ENCODE data around the gene ADCY10.
"Not testable (repeated sequence)": the region's sequence is repeated elsewhere in the genome, so short reads cannot be mapped to it uniquely, and the experiment has no call there.

Gene ADCY10

DNA sequence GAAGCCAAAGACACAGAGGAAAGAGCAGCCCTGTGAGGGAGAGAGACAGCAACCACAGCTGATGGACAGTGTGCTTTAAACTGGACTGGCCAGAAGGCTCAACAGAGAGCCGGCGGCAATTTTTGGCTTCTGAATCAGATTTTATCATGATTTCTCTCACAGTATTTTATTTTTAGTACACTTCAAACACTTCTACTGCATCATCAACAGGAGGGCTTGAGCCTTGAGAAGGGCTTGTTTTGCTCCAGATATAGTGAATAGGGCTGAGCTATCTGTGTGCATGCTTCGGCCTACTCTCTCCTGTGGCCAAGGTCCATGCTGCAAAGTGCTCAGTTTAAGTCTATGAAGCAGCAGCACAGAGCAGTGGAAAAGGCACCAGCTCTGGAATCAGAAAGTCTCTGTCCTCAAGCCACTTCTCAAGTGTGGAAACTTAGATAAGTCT, 33.3 kb downstream of the ADCY10 start:
- peak; percentile 39 for DNase-seq

DNA sequence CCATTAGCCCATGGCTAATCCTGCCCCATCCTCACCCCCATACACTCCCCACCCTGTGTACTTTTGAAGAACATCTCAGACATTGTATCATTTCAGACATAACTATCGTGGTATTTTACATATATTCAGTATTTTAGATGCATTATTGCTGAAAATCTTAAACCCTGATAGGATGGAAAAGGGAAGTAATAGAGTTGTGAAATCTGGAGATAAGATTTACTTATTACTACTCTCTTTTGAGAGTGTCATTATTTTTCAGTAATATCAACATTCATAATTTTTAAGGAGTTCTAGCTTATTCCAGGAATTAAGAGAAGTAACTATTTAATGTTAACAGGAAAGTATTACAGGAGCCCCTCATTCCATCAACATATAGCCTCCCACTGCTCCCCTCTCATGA, 34.4 kb downstream of the ADCY10 start:
- DNase-seq, result no peak

DNA sequence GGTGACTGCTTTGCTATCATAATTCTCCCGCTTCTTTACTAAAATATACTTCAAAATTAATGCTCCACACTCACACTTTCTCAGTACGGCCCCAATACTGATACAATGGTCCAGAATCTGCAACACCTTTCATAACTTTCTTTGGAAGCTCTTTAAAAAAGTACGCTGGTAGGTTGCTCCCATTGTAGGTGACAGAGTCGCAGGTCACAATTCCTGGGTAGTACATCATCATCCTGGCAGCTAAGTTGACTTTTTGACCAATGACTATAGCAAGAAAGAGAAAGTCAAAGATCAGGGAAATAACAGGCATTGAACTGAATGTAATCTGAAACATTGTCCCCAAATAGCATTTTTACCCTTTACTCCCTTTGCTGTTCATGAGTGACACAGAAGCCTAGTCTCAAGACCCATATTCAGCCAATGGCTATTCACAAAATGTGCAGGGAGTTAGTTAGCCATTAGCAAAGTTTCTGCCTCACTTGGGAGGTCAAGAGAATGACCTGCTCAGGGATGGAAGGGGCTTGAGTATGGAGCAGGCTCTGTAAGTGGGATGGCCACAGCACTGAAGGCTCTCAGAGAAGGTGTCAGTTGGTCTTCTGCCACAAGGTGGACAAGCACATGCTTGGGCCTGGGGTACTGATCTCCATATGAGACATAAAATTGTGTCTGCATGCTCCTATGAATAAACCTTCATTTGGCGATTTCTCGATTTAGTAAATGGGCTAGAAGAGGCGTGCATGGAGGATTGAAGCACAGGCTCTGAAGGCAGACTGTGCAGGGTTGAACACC, 35.4 kb downstream of the ADCY10 start:
- no peak for DNase-seq

- DNase-seq, result no peak
Observed at GRCh38 chr1:167876597-167877175, 37.2 kb downstream of the ADCY10 start.

DNA sequence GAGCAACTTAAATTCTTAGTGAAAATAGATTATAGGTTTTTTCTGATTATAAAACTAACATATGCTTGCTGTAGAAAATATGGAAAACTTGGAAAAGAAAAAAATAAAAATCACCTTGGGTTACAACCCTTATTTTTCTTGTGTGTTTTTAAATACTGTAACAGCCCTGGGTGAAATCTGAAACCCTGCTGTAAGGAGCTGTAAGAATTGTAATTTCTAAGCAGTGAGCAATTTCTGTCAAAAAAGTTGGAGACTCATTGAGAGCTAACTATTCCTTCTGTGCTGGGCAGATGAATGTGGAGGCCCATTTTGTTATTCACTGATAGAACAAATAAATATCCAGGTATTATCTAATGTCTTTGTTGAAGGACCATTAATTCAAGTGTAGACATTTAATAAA, 42.6 kb downstream of the ADCY10 start:
- no peak for DNase-seq

- not testable (repeated sequence) for DNase-seq
Observed at GRCh38 chr1:167869157-167870001, 44.6 kb downstream of the ADCY10 start.

DNA sequence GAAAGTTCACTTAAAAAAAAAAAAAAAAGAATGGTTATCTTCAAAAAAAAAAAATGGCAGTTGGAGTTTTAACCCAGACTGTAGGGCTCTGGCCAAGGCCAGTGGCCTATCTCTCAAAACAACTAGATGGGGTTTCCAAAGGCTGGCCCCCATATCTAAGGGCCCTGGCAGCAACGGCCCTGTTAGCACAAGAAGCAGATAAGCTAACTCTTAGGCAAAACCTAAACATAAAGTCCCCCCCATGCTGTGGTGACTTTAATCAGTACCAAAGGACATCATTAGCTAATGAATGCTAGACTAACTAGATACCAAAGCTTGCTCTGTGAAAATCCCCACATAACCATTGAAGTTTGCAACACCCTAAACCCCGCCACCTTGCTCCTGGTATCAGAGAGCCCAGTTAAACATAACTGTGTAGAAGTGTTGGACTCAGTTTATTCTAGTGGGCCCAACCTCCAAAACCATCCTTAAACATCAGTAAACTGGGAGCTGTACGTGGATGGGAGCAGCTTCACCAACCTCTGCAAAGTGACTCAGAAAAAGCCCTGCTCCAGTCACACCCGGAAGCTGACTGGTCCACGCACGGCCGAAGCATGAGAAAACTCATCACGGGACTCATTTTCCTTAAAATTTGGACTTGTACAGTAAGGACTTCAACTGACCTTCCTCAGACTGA, 47.1 kb downstream of the ADCY10 start:
- DNase-seq, result not testable (repeated sequence)

DNA sequence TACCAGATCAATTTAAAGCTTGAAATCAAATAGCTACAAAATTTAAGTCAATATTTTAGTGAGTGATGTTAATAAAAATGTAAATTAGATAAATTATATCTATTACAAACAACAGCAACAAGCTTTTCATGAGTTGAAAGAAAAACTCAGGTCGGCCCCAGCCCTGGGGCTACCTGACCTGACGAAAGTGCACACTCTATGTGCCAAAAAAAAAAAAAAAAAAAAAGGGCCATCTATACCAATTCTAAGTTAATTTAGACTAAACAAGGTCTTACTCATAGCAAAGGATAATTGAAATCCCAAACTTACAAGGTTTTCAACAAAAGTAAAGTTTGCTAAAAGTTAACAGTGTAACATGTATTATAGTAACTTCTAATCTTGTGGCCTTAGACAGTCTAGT, 47.6 kb downstream of the ADCY10 start:
- DNase-seq, result not testable (repeated sequence)

DNA sequence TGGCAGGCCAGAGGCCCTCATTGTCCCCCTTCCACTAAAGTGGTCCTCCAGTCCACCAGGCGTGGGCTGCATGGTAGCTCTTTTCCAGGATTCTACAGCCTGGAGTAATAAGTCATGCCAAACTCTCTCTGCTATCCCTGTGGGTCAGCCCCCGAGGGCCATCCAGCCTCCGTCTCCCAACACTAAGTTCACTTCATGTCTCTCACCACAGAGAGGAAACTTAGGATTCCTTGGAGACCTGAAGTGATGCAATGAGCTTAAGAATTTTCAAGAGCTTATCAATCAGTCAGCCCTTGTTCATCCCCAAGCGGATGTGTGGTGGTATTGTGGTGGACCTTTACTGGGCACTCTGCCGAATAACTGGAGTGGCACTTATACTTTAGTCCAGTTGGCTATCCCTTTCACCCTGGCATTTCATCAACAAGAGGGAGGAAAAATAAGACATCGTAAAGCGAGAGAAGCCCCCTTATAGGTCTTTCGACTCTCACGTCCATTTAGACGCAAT, 48.1 kb downstream of the ADCY10 start:
- not testable (repeated sequence) for DNase-seq

- DNase-seq, result not testable (repeated sequence)
Observed at GRCh38 chr1:167865193-167865592, 48.7 kb downstream of the ADCY10 start.

DNA sequence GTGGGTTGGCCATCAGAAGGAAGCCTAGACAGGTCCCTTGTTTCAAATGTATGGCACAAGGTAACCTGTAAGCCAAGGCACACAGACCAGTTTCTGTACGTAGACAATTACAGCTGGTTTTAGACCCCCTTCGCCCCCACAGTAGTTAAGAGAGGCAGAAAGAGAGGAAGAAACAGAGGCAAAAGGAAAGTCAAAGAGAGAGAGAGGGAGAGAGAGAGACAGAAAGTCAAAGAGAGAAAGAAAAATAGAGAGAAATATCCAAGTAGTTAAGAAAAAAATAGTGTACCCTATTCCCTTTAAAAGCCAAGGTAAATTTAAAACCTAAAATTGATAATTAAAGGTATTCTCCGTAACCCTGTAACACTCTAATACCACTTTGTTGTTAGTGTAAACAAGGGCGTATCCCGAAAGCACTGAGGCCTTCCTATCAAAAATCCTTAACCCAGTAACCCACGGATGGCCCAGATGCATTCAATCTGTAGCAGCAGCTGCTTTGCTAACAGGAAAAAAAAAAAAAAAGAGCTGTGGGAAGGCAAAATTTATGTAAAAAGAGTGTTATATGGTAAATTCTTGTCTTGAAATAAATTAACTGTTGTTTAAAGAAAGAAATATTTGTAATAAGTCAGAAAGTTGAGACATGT, 49.4 kb downstream of the ADCY10 start:
- no peak for DNase-seq

- no peak for DNase-seq
Observed at GRCh38 chr1:167863921-167864279, 50.0 kb downstream of the ADCY10 start.

DNA sequence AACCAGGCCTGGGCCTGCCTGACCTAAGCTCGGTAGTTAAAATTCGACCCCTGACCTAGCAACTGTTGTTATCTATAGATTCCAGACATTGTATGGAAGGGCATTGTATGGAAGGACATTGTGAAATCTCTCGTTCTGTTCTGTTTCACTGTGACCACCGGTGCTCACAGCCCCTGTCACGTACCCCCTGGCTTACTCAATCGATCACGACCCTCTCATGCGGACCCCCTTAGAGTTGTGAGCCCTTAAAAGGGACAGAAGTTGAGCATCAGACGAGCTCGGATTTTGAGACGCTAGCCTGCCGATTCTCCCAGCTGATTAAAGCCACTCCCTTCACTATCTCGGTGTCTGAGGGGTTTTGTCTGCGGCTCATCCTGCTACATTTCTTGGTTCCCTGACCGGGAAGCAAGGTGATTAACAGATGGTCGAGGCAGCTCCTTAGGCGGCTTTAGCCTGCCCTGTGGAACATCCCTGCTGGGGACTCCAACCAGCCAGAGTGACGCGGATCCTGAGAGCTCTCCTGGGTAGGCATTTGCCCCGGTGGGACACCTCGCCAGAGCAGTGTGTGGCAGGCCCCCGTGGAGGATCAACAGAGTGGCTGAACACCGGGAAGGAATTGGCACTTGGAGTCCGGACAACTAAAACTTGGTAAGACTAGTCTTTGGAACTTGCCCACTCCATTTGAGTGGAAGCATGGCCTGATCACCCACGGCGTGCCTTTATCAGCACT, 50.6 kb downstream of the ADCY10 start:
- not testable (repeated sequence) for DNase-seq

DNA sequence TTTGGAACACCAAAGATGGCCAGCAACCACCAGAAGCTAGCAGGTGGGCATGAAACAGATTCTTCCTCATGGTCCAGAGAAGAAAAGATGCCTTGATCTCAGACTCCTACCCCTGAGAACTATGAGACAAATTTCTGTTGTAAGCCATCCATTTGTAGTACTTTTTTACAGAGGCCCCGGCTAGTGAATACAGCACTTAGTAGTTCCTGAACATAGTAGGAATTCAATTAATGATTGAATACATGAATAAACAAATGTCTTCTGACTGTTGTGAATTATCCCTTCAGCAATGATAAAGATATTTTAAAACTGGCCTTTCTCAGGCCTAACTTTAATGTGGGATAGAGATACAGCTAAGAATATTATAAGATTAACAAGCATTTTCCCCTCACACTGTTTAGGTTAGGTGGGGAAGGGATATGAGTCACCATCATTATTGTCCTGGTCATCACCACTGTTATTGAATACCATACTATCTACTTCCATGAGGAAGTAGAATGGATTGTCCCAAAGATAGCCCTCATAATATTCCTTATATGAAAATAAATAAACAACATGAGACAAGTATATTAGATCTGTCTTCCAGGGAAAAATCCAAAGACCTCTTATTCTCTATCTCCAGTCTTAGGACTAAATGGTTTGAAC, 51.4 kb downstream of the ADCY10 start:
- DNase-seq, result no peak

- no peak for DNase-seq
Observed at GRCh38 chr1:167861664-167862381, 52.1 kb downstream of the ADCY10 start.

DNA sequence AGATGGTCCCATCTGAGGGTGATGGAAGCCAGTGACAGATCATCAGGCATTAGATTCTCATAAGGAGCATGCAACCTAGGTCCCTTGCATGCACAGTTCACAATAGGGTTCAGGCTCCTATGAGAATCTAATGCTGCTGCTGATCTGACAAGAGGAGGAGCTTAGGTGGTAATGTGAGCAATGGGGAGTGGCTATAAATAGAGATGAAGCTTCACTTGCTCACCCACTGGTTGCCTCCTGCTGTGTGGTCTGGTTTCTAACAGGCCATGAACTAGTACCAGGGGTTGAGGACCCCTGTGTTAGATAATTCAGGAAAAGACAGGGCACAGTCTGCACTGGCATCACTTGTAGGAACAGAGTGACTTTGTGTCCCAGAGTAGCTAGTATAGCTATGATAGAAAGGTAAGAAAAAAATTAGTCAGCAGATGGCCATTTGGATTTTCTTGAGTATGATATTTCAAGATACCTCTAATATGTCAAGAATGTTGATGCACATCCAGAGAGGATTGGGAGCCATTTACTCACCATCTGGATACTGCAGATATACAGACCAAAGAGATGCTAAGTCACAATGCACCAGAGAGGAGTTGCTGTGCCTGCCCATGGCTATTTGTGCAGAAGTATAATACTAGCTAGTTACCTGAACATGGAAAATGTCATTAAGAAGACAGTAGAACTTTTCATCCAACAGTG, 53.6 kb downstream of the ADCY10 start:
- DNase-seq, result no peak

- DNase-seq, result no peak
Observed at GRCh38 chr1:167856711-167857418, 57.1 kb downstream of the ADCY10 start.

DNA sequence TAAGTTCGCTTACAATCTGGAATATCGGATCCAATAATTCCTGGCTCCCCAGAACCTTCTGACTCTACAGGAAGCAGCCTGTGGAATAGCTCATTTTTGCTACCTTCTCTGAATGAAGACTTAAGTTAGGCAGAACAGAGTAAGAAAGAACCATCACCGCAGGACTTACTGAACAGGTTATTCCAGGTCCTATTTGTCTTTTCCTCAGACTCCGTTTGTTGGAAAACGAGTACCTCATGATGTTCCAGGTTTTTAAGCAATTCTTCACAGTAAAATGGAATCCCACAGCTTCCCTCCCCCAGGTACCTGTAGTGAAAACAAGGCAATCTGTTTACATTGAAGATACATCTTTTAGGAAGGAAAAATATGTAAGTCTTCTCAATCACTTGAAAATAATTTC, 59.8 kb downstream of the ADCY10 start:
- no peak for DNase-seq

- no peak for DNase-seq
Observed at GRCh38 chr1:167849666-167850065, 64.3 kb downstream of the ADCY10 start.

Data from NCI-H226 (cell line).